ENCODE data around the gene AGR2. TPM values are rescaled to one million over a fixed set of nuclear protein-coding genes. Genes with fewer than 3 reads are reported as not detected.
A peak's percentile ranks its signal among the peaks of the same experiment; 100 is the strongest.

Gene AGR2
- total and polyA plus RNA-seq, 2 experiments from 2014 or later: 173 to 178 TPM

DNA sequence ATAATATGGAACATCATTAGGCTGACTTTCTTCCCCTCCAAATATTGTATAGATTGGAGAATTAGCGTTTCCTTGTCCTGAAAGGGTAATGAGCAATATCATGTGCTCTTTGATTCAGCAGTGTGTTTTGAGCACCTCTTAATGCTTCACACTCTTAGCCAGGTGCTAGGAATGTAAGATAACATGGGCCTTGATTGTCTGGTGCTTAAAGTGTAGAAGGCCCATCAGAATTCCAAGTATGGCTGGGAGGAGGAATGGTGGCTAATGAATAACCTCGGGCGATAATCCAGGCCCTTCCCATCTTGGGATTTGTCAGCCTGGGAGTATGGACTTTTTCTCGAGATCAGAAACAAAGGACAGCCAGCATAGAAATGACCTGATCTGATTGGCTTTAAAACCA lies 42.6 kb downstream of the AGR2 start:
- Histone ChIP-seq H3K9me3 (ENCODE audit: low read depth) (no peaks in the 10 kb centered on the region), H2AFZ (no peak overlapping the region), H4K20me1 (ENCODE audit: insufficient read depth, poor library complexity, severe bottlenecking) (peaks cover 5% of the 10 kb centered on the region), H3K9me2 (replicated peaks; ENCODE audit: insufficient read depth) (no peaks in the 10 kb centered on the region), H3K36me3 (replicated peaks; ENCODE audit: insufficient read depth, low read depth) (no peaks in the 10 kb centered on the region), H3K4me2 (peak overlapping the region; percentile 13), H3K79me2 (peaks cover 100% of the 10 kb centered on the region), H3K27ac (peak overlapping the region; percentile 74), H3K4me3 (no peak overlapping the region), H3K27me3 (no peaks in the 10 kb centered on the region), H3K4me1 (ENCODE audit: insufficient read depth) (no peaks in the 10 kb centered on the region)
- TF ChIP-seq EZH2phosphoT487 (IDR thresholded peaks at IDR 0.05; ENCODE audit: low read depth, severe bottlenecking, unreplicated experiment) (no peak), EZH2 (IDR thresholded peaks at IDR 0.05; ENCODE audit: borderline replicate concordance) (no peak)
- TF ChIP-seq, protein P1, sequence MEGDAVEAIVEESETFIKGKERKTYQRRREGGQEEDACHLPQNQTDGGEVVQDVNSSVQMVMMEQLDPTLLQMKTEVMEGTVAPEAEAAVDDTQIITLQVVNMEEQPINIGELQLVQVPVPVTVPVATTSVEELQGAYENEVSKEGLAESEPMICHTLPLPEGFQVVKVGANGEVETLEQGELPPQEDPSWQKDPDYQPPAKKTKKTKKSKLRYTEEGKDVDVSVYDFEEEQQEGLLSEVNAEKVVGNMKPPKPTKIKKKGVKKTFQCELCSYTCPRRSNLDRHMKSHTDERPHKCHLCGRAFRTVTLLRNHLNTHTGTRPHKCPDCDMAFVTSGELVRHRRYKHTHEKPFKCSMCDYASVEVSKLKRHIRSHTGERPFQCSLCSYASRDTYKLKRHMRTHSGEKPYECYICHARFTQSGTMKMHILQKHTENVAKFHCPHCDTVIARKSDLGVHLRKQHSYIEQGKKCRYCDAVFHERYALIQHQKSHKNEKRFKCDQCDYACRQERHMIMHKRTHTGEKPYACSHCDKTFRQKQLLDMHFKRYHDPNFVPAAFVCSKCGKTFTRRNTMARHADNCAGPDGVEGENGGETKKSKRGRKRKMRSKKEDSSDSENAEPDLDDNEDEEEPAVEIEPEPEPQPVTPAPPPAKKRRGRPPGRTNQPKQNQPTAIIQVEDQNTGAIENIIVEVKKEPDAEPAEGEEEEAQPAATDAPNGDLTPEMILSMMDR (IDR thresholded peaks at IDR 0.05; ENCODE audit: poor library complexity): no peak
- WGBS (ENCODE audit: low lambda C conversion rate, missing lambda C conversion rate): 56% methylated on average over 4 of the region's 4 CpGs
- peak; percentile 58 for DNase-seq (ENCODE audit: low spot score)

DNA sequence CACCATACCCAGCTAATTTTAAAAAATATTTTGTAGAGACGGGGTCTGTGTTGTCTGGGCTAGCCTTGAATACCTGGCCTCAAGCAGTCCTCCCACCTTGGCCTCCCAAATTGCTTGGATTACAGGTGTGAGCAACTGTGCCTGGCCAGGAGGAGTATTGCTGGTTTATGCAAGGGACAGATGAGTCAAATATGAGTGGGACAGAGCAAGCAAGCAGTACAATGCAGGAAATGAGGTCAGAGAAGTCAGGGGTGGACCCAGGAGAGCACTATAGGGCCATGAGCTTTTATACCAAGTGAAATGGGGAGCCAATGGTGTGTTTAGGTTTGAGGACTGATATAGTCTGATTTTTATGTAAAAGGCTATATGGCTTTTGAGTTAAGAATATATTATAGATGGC lies 45.0 kb downstream of the AGR2 start:
- Histone ChIP-seq H3K9me2 (replicated peaks; ENCODE audit: insufficient read depth) (no peaks in the 10 kb centered on the region), H3K79me2 (peaks cover 99% of the 10 kb centered on the region), H3K9me3 (ENCODE audit: low read depth) (no peaks in the 10 kb centered on the region), H3K4me2 (no peak overlapping the region), H3K4me1 (ENCODE audit: insufficient read depth) (no peaks in the 10 kb centered on the region), H2AFZ (no peak overlapping the region), H3K27ac (no peak overlapping the region), H3K36me3 (replicated peaks; ENCODE audit: insufficient read depth, low read depth) (no peaks in the 10 kb centered on the region), H3K4me3 (no peak overlapping the region), H4K20me1 (ENCODE audit: insufficient read depth, poor library complexity, severe bottlenecking) (no peaks in the 10 kb centered on the region), H3K27me3 (no peaks in the 10 kb centered on the region)
- 100% methylated on average over 1 of the region's 1 CpG for WGBS (ENCODE audit: low lambda C conversion rate, missing lambda C conversion rate)
- TF ChIP-seq EZH2 (IDR thresholded peaks at IDR 0.05; ENCODE audit: borderline replicate concordance) (no peak), EZH2phosphoT487 (IDR thresholded peaks at IDR 0.05; ENCODE audit: low read depth, severe bottlenecking, unreplicated experiment) (no peak)
- TF ChIP-seq, protein P1 (IDR thresholded peaks at IDR 0.05; ENCODE audit: poor library complexity): no peak
- no peak for DNase-seq (ENCODE audit: low spot score)

DNA sequence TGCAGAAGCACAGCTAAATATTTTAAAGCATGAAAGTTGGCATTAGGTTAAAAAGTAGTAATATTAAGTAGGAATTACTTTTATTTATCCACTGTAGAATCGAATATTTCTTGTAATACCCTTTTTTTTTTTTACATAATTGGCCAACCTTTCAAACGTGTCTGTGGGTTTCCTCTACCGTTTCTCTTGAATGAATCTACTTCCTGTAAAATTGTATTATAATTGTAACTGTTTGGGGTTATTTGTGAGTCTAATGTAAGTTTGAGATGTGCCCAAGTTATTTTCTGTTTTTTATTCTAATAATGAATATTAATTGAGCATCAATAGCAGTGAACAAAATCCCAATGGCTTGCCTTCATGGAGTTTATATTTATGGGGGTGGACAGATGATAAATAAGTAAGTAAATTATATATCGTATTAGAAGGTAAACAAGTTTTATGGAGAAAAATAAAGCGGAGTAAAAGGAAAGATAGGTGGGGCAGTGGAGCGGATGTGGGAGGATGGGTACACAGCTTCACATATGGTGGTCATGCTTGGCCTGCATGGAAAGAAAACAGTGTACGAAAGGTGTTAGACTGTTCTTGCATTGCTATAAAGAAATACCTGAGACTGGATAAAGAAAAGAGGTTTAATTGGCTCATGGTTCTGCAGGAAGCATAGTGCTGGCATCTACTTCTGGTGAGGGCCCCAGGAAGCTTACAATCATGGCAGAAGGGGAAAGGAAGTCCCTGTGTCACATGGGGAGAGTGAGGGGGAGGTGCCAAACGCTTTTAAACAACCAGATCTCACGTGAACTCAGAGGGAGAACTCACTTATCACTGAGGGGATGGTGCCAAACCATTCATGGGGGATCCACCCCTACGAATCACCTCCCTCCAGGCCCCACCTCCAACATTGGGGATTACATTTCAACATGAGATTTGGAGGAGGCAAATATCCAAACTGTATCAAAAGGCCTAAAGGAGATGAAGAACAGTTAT lies 45.9 kb downstream of the AGR2 start:
- H3K4me2 ChIP-seq: no peak overlapping the region
- no peak for DNase-seq (ENCODE audit: low spot score)
- H4K20me1 ChIP-seq (ENCODE audit: insufficient read depth, poor library complexity, severe bottlenecking): no peaks in the 10 kb centered on the region
- no peak overlapping the region for H2AFZ ChIP-seq
- H3K36me3 ChIP-seq (replicated peaks; ENCODE audit: insufficient read depth, low read depth): no peaks in the 10 kb centered on the region
- H3K27me3 ChIP-seq: no peaks in the 10 kb centered on the region
- H3K27ac ChIP-seq: no peak overlapping the region
- H3K9me3 ChIP-seq (ENCODE audit: low read depth): no peaks in the 10 kb centered on the region
- no peaks in the 10 kb centered on the region for H3K4me1 ChIP-seq (ENCODE audit: insufficient read depth)
- H3K79me2 ChIP-seq: peaks cover 98% of the 10 kb centered on the region
- no peaks in the 10 kb centered on the region for H3K9me2 ChIP-seq (replicated peaks; ENCODE audit: insufficient read depth)
- TF ChIP-seq, protein P1 (IDR thresholded peaks at IDR 0.05; ENCODE audit: poor library complexity): no peak
- TF ChIP-seq EZH2phosphoT487 (IDR thresholded peaks at IDR 0.05; ENCODE audit: low read depth, severe bottlenecking, unreplicated experiment) (no peak), EZH2 (IDR thresholded peaks at IDR 0.05; ENCODE audit: borderline replicate concordance) (no peak)
- no peak overlapping the region for H3K4me3 ChIP-seq
- WGBS (ENCODE audit: low lambda C conversion rate, missing lambda C conversion rate): 91% methylated on average over 10 of the region's 10 CpGs

All from hepatocyte (in vitro differentiated cells).